NOMO-1 treated with DMSO at 0.1 percent for 48 hours (cell line): Measurements from ENCODE around the gene MED14.
"Not testable (repeated sequence)": the region's sequence is repeated elsewhere in the genome, so short reads cannot be mapped to it uniquely, and the experiment has no call there.

Experiments
- DNase-seq: peaks from one replicate; lab custom pipeline; 2025; ENCODE audit not compliant: unreplicated experiment; lab: John Stamatoyannopoulos, UW

The MED14 gene

GRCh38 chrX:40735325-40736169, at the start of gene MED14:
Gene MED14 (minus strand): TSS chrX:40735542. CDS start chrX:40735412, 130 bp downstream.
- peak; percentile 88 for DNase-seq

GRCh38 chrX:40784516-40785151, 49.3 kb upstream of the MED14 start:
- no peak for DNase-seq

- DNase-seq, result not testable (repeated sequence)
These were observed 47.4 kb upstream of the MED14 start for GRCh38 chrX:40782644-40783259.

- DNase-seq, result no peak
These were observed 45.6 kb upstream of the MED14 start for GRCh38 chrX:40780951-40781350.

- DNase-seq, result no peak
These were observed 44.7 kb upstream of the MED14 start for GRCh38 chrX:40780082-40780481.

- no peak for DNase-seq
These were observed 43.7 kb upstream of the MED14 start for GRCh38 chrX:40778861-40779575.

GRCh38 chrX:40773809-40774208, 38.5 kb upstream of the MED14 start:
- DNase-seq, result no peak

GRCh38 chrX:40773188-40773587, 37.8 kb upstream of the MED14 start:
- no peak for DNase-seq

- DNase-seq, result no peak
These were observed 36.9 kb upstream of the MED14 start for GRCh38 chrX:40772290-40772689.

GRCh38 chrX:40761762-40762161, 26.4 kb upstream of the MED14 start:
- DNase-seq, result no peak

GRCh38 chrX:40759374-40759773, 24.0 kb upstream of the MED14 start:
- no peak for DNase-seq

- no peak for DNase-seq
These were observed 21.7 kb upstream of the MED14 start for GRCh38 chrX:40757058-40757457.

- DNase-seq, result no peak
These were observed 20.2 kb upstream of the MED14 start for GRCh38 chrX:40755291-40756249.

GRCh38 chrX:40749681-40750494, 14.5 kb upstream of the MED14 start:
- DNase-seq, result no peak

- no peak for DNase-seq
These were observed 13.6 kb upstream of the MED14 start for GRCh38 chrX:40748977-40749376.

- no peak for DNase-seq
These were observed 11.2 kb upstream of the MED14 start for GRCh38 chrX:40746521-40746920.

GRCh38 chrX:40736170-40736505, 796 bp upstream of the MED14 start:
- DNase-seq, result no peak

- DNase-seq, result no peak
These were observed 394 bp downstream of the MED14 start for GRCh38 chrX:40734971-40735324.

- DNase-seq, result no peak
These were observed 1.6 kb downstream of the MED14 start for GRCh38 chrX:40733706-40734105.

GRCh38 chrX:40732499-40732898, 2.8 kb downstream of the MED14 start:
- DNase-seq, result not testable (repeated sequence)
